T-cell (primary cell): ENCODE results near the gene SYAP1. TPM values are rescaled to one million over a fixed set of nuclear protein-coding genes. Genes with fewer than 3 reads are reported as not detected.

ENCODE experiments used
- ATAC-seq, 4 experiments: fragments of 200-7000 bp in 3 of 4; fragments of 150-1000 bp in 1 of 4; cut with Tn5 transposase; replicated peaks in 1 of 4; 1 replicate in 3 of 4; 2 replicates in 1 of 4; pipeline ENCODE4 v1.10.0; 2021; ENCODE audit warnings: moderate library complexity in 3 of 4, mild to moderate bottlenecking in 2 of 4, moderate number of reproducible peaks in 1 of 4
- CTCF ChIA-PET, 2 donors: fragments of 300-600 bp; sonication (Branson Sonifier 250); formaldehyde crosslinking; loops; one replicate each; lab custom pipeline; 2022; ENCODE audit warnings: antibody characterized with exemption in 2 of 2; lab: Charles Lee
- POLR2A ChIA-PET, 2 donors: fragments of 300-600 bp; sonication (Branson Sonifier 250); formaldehyde crosslinking; loops; one replicate each; lab custom pipeline; 2022; ENCODE audit warnings: antibody characterized with exemption in 2 of 2; lab: Charles Lee
- DNase-seq, 35 experiments: peaks; one replicate each; pipeline versions ENCODE4 v3.0.0 to v3.0.0-alpha.2; 2013 to 2023
- H3K27ac ChIP-seq: one replicate; pipeline ENCODE4 v1.5.1; 2013; ENCODE audit warnings: low read length
- H3K27me3 ChIP-seq, 2 experiments: replicated peaks in 1 of 2; 1 replicate in 1 of 2; 2 replicates in 1 of 2; pipeline versions ENCODE4 v1.6.1 to v1.7.0; 2013; ENCODE audit warnings: low read length in 1 of 2, mixed read lengths in 1 of 2; ENCODE audit not compliant: control insufficient read depth in 2 of 2, insufficient read depth in 2 of 2; ENCODE audit errors: extremely low read depth in 1 of 2
- H3K36me3 ChIP-seq, 2 donors: 1 replicate in 1 of 2; 2 replicates in 1 of 2; pipeline versions ENCODE4 v1.6.1 to v1.7.0; 2013; ENCODE audit warnings: low read length in 1 of 2; ENCODE audit not compliant: control insufficient read depth in 2 of 2, insufficient read depth in 1 of 2; ENCODE audit errors: extremely low read depth in 1 of 2
- H3K4me1 ChIP-seq, 2 experiments: 1 replicate in 1 of 2; 2 replicates in 1 of 2; pipeline versions ENCODE4 v1.6.1 to v1.7.0; 2013; ENCODE audit warnings: low read length in 2 of 2, mixed read lengths in 1 of 2; ENCODE audit not compliant: insufficient read depth in 2 of 2, control insufficient read depth in 1 of 2; ENCODE audit errors: extremely low read depth in 1 of 2
- H3K4me3 ChIP-seq, 2 donors: 1 replicate in 1 of 2; 2 replicates in 1 of 2; pipeline versions ENCODE4 v1.5.1 to v1.7.0; 2013; ENCODE audit warnings: mild to moderate bottlenecking in 2 of 2, low read length in 1 of 2, moderate library complexity in 1 of 2; ENCODE audit not compliant: control insufficient read depth in 1 of 2; ENCODE audit errors: extremely low read depth in 1 of 2
- H3K9me3 ChIP-seq: 2 replicates; pipeline ENCODE4 v1.7.0; 2013
- H3K27ac Mint-ChIP-seq, 2 donors: one replicate each; pipeline ENCODE4 v1.8.0; 2020 to 2021; ENCODE audit warnings: mild to moderate bottlenecking in 2 of 2, mixed read lengths in 2 of 2
- H3K27me3 Mint-ChIP-seq, 2 donors: one replicate each; pipeline ENCODE4 v1.8.0; 2021 to 2022; ENCODE audit warnings: mixed read lengths in 2 of 2
- H3K36me3 Mint-ChIP-seq: one replicate; pipeline ENCODE4 v1.8.0; 2021; ENCODE audit warnings: mixed read lengths
- H3K4me1 Mint-ChIP-seq, 3 donors: one replicate each; pipeline ENCODE4 v1.8.0; 2020 to 2022; ENCODE audit warnings: mixed read lengths in 3 of 3, mild to moderate bottlenecking in 1 of 3
- H3K4me3 Mint-ChIP-seq, 3 donors: one replicate each; pipeline ENCODE4 v1.8.0; 2020 to 2022; ENCODE audit warnings: mild to moderate bottlenecking in 3 of 3, mixed read lengths in 3 of 3, moderate library complexity in 3 of 3
- H3K9me3 Mint-ChIP-seq, 3 donors: one replicate each; pipeline ENCODE4 v1.8.0; 2020 to 2022; ENCODE audit warnings: mixed read lengths in 3 of 3
- WGBS: methylation state at CpG from one replicate; pipeline ENCODE4 v1.1.5; 2013; ENCODE audit warnings: missing lambda C conversion rate; ENCODE audit not compliant: insufficient coverage; 5-methylcytosine and 5-hydroxymethylcytosine counted together
- total RNA-seq, 35 experiments: library from RNA in 6 of 35; stranded (reverse) in 6 of 35; fragments of 120-200 nt in 1 of 35; gene quantifications; one replicate each; pipeline versions ENCODE4 v1.2.1 to v1.2.4 and lab custom pipeline; 2013 to 2026

Gene SYAP1, protein sequence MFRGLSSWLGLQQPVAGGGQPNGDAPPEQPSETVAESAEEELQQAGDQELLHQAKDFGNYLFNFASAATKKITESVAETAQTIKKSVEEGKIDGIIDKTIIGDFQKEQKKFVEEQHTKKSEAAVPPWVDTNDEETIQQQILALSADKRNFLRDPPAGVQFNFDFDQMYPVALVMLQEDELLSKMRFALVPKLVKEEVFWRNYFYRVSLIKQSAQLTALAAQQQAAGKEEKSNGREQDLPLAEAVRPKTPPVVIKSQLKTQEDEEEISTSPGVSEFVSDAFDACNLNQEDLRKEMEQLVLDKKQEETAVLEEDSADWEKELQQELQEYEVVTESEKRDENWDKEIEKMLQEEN
- 10 to 100 TPM; 12.5 to 53.2 (median 19.3) TPM for total RNA-seq
- 15.9 TPM for total RNA-seq (2013)
- 40.1 to 333 (median 82.0) reads per million in 29 experiments for total RNA-seq (lab: John Stamatoyannopoulos, UW)

DNA sequence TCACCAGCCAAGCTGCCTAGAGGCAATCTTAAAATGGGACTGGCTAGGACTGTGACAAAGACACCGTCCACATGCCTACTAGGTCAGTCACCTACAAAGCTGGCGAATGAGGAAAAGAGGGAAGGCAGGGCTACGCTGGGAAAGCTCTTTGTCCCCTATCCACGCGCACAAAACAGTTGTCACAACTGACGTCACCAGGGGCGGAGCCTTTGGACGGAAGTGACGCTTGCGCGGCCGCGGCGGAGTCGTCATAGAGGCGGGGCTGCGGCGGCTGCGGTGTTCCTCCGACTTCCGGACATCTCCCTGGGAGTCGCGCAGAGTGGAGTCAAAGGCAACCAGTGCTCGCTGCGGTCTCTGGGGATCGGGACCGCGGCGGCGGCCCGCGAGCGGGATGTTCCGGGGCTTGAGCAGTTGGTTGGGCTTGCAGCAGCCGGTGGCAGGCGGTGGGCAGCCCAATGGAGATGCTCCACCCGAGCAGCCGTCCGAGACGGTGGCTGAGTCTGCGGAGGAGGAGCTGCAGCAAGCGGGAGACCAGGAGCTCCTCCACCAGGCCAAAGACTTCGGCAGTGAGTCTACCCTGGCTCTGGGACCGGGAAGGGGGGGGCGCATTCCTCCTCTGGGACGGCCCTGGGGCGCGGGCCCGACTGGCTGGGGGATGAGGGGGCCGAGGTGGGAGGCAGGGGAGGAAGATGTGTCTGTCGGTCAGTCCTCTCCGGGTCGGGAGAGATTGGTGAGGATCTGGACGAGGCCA is at the start of gene SYAP1:
TSS of gene SYAP1 (plus strand) at position 279 of the 751 bp plus-strand sequence. CDS start at position 392, 113 bp downstream.
- H3K4me1 ChIP-seq, result peaks cover 4 to 20% of the 10 kb centered on the region in 2 experiments
- H3K27ac ChIP-seq, result peak within 1 kb of the TSS; percentile 91
- H3K27me3 ChIP-seq, result no peaks in the 10 kb centered on the region
- H3K36me3 ChIP-seq, result no peaks in the 10 kb centered on the region
- CTCF ChIA-PET, result interaction anchor here in 1 of 2 donors (0.6 kb wide), 1 partner anchor 865 kb away, joined by 3 read pairs; the partner anchor contains the start of gene AP1S2
- H3K9me3 Mint-ChIP-seq, result no peaks in the 10 kb centered on the region
- WGBS, result 0% methylated on average over 43 of the region's 54 CpGs
- peak within 1 kb of the TSS; percentile 82 to 92 for H3K4me3 ChIP-seq
- H3K4me3 Mint-ChIP-seq, result peak within 1 kb of the TSS; percentile 88 to 98 (median 89)
- no peaks in the 10 kb centered on the region for H3K9me3 ChIP-seq
- H3K27me3 Mint-ChIP-seq, result no peaks in the 10 kb centered on the region
- peaks cover 40 to 54% (median 50%) of the 10 kb centered on the region in 3 donors for H3K4me1 Mint-ChIP-seq
- ATAC-seq (peak; percentile 92 to 96 (median 94)), DNase-seq (peak; percentile 81 to 99 (median 92))
- POLR2A ChIA-PET, result interaction anchor here in 1 of 2 donors (0.5 to 0.6 kb wide), 3 partner anchors 9 to 939 kb away, joined by 3 to 6 read pairs (median 4); no protein-coding TSS in a partner anchor
- no peaks in the 10 kb centered on the region for H3K36me3 Mint-ChIP-seq
- H3K27ac Mint-ChIP-seq, result peak within 1 kb of the TSS; percentile 94 to 97

- DNase-seq (peak in 20 of 35 experiments; percentile 0 to 57 (median 9)), ATAC-seq (peak in 2 of 4 experiments; percentile 35 to 52)
- H3K27ac Mint-ChIP-seq, result no peak overlapping the region
- H3K4me1 ChIP-seq, result no peaks in the 10 kb centered on the region
- H3K27ac ChIP-seq, result no peak overlapping the region
- no peaks in the 10 kb centered on the region for H3K27me3 ChIP-seq
- H3K4me3 Mint-ChIP-seq, result no peak overlapping the region
- no peak overlapping the region for H3K4me3 ChIP-seq
- H3K9me3 Mint-ChIP-seq, result no peaks in the 10 kb centered on the region
- H3K36me3 ChIP-seq, result no peaks in the 10 kb centered on the region
- POLR2A ChIA-PET, result no interaction called here
- H3K4me1 Mint-ChIP-seq, result peaks cover 0 to 2% (median 0%) of the 10 kb centered on the region in 3 donors
- H3K36me3 Mint-ChIP-seq, result peaks cover 9% of the 10 kb centered on the region
- no peaks in the 10 kb centered on the region for H3K9me3 ChIP-seq
- no peaks in the 10 kb centered on the region for H3K27me3 Mint-ChIP-seq
- CTCF ChIA-PET, result interaction anchor here in 1 of 2 donors (0.6 kb wide), 1 partner anchor 1175 kb away, joined by 4 read pairs; no protein-coding TSS in a partner anchor
Measured at GRCh38 chrX:16671005-16671404, 48.4 kb upstream of the SYAP1 start.

GRCh38 chrX:16678689-16679088 is 40.7 kb upstream of the SYAP1 start:
- DNase-seq (no peak), ATAC-seq (no peak)
- ChIA-PET CTCF (no interaction called here), POLR2A (interaction anchor here in 1 of 2 donors (0.5 kb wide), 1 partner anchor 919 kb away, joined by 13 read pairs; no protein-coding TSS in a partner anchor)
- 80% methylated on average over 1 of the region's 11 CpGs for WGBS
- no peak overlapping the region for H3K27ac ChIP-seq
- H3K27me3 Mint-ChIP-seq, result peaks cover 0 to 3% of the 10 kb centered on the region in 2 donors
- no peaks in the 10 kb centered on the region for H3K9me3 ChIP-seq
- no peak overlapping the region for H3K4me3 Mint-ChIP-seq
- peaks cover 0 to 8% of the 10 kb centered on the region in 2 donors for H3K36me3 ChIP-seq
- no peak overlapping the region for H3K27ac Mint-ChIP-seq
- no peak overlapping the region for H3K4me3 ChIP-seq
- H3K36me3 Mint-ChIP-seq, result peaks cover 20% of the 10 kb centered on the region
- no peaks in the 10 kb centered on the region for H3K27me3 ChIP-seq
- no peaks in the 10 kb centered on the region for H3K9me3 Mint-ChIP-seq
- no peaks in the 10 kb centered on the region for H3K4me1 ChIP-seq
- H3K4me1 Mint-ChIP-seq, result no peaks in the 10 kb centered on the region

DNA sequence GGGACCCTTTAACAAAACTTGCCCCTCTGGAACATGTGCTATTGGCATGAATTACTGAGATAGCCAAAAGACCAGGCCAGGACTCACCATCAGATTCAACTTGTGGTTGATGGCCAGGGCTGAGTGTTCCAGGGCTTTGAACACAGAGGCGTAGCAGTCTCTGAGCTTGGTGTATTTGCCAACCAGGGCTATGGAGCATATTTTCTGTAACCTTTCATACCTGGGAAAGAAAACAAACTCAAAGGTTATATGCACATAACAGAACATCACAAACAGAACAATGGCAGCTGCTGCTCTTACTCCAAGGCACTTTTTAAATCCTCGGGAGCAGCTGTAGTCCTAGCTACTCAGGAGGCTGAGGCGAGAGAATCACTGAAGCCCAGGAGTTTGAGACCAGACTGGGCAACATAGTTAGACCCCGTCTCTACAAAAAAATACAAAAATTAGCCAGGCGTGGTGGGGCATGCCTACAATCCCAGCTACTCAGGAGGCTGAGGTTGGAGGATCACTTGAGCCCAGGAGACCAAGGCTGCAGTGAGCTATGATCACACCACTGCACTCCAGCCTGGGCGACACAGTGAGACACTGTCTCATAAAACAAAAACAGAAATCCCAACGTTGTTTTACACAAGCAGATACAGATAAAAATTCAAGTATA is 36.3 kb upstream of the SYAP1 start:
- H3K36me3 Mint-ChIP-seq, result peaks cover 10% of the 10 kb centered on the region
- H3K27ac Mint-ChIP-seq, result no peak overlapping the region
- no peaks in the 10 kb centered on the region for H3K9me3 Mint-ChIP-seq
- no peaks in the 10 kb centered on the region for H3K4me1 Mint-ChIP-seq
- H3K27me3 Mint-ChIP-seq, result peaks cover 0 to under 1% of the 10 kb centered on the region in 2 donors
- ATAC-seq (no peak), DNase-seq (no peak)
- Histone ChIP-seq H3K27me3 (no peaks in the 10 kb centered on the region), H3K9me3 (no peaks in the 10 kb centered on the region), H3K27ac (no peak overlapping the region), H3K4me3 (no peak overlapping the region), H3K36me3 (peaks cover 0 to 9% of the 10 kb centered on the region in 2 donors), H3K4me1 (no peaks in the 10 kb centered on the region)
- WGBS, result no CpG with 5 or more reads among the region's 7 CpGs
- POLR2A ChIA-PET, result no interaction called here
- CTCF ChIA-PET, result interaction anchor here in 1 of 2 donors (0.6 kb wide), 1 partner anchor 9 kb away, joined by 3 read pairs; no protein-coding TSS in a partner anchor
- H3K4me3 Mint-ChIP-seq, result no peak overlapping the region

DNA sequence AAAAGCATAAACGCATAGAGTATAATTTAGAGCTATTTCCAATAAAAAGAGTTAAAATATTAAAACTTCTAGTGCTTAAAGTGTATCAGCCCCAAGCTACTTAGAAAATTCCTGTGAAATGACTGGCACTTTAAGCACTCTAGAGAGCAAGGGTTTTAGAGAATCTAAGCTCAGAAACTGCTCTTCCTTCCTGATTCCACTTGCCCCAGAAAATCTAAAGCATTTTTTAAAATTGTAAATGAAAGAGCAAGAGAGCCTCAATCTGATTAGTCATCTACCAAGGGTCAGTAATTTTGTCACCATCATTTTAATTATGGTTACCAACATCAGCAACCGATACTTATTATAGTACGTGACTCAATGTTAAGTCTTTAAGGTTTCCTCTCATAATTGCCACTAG is 31.9 kb upstream of the SYAP1 start:
- WGBS, result no CpG with 5 or more reads among the region's 3 CpGs
- H3K27ac ChIP-seq, result no peak overlapping the region
- peaks cover 0 to 13% of the 10 kb centered on the region in 2 donors for H3K36me3 ChIP-seq
- H3K4me3 ChIP-seq, result no peak overlapping the region
- no peaks in the 10 kb centered on the region for H3K4me1 Mint-ChIP-seq
- no peak overlapping the region for H3K27ac Mint-ChIP-seq
- DNase-seq (no peak), ATAC-seq (no peak)
- POLR2A ChIA-PET, result interaction anchor here (0.5 to 0.7 kb wide), 4 partner anchors 26 to 1526 kb away, joined by 4 to 12 read pairs (median 6); no protein-coding TSS in a partner anchor
- no peaks in the 10 kb centered on the region for H3K9me3 ChIP-seq
- H3K27me3 ChIP-seq, result no peaks in the 10 kb centered on the region
- no peaks in the 10 kb centered on the region for H3K9me3 Mint-ChIP-seq
- peaks cover 10% of the 10 kb centered on the region for H3K36me3 Mint-ChIP-seq
- no peaks in the 10 kb centered on the region for H3K4me1 ChIP-seq
- CTCF ChIA-PET, result interaction anchor here (0.7 to 1.4 kb wide), 5 partner anchors 10 to 893 kb away, joined by 3 to 7 read pairs (median 3); no protein-coding TSS in a partner anchor
- no peak overlapping the region for H3K4me3 Mint-ChIP-seq
- no peaks in the 10 kb centered on the region for H3K27me3 Mint-ChIP-seq
